GM23248 (cell line): Measurements from ENCODE around the gene VANGL2.

Experiments
- EZH2 ChIP-seq: fragments of 200-600 bp; sonication (generic); IDR thresholded peaks from 2 replicates; pipeline ENCODE4 v1.6.1; 2018; ENCODE audit warnings: antibody characterized with exemption, mild to moderate bottlenecking; ENCODE audit not compliant: insufficient read depth, poor library complexity, severe bottlenecking
- EZH2phosphoT487 ChIP-seq: fragments of 200-600 bp; sonication (generic); IDR thresholded peaks from 2 replicates; pipeline ENCODE4 v1.6.1; 2018; ENCODE audit warnings: antibody characterized with exemption, moderate library complexity, mild to moderate bottlenecking, low read depth; ENCODE audit not compliant: insufficient read depth

DNA sequence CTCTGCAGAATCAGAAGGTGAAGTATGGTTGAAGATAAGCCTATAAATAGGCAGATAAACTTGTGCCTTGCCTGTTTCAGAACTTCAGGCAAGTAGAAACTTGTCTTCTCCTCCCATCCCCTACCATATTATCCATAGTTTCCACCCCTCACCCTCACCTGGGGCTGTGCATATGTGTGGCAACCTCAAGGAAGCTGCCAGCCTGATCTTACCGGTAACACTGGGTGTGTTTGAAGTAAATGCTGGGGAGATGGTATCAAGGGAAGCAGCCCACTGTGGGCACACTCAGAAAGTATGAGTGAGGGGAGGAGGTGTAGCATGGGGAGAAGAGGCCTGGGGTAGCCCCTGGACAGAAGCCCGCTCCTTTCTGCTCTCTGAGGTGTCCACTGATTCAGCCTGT lies 14.5 kb downstream of the VANGL2 start:
- TF ChIP-seq EZH2phosphoT487, result no peak
- TF ChIP-seq EZH2, result no peak
